PC-9 (cell line): ENCODE data around the gene TNFRSF1A.

Source experiments
- CTCF ChIP-seq: fragments of 200-600 bp; sonication (generic); conservative IDR thresholded peaks from 2 replicates; pipeline ENCODE4 v1.6.1; 2017; ENCODE audit warnings: mixed run types, antibody characterized with exemption, mild to moderate bottlenecking, moderate library complexity
- EZH2 ChIP-seq: fragments of 200-600 bp; sonication (generic); IDR thresholded peaks from 2 replicates; pipeline ENCODE4 v1.8.0; 2017; ENCODE audit warnings: antibody characterized with exemption, low read depth

DNA sequence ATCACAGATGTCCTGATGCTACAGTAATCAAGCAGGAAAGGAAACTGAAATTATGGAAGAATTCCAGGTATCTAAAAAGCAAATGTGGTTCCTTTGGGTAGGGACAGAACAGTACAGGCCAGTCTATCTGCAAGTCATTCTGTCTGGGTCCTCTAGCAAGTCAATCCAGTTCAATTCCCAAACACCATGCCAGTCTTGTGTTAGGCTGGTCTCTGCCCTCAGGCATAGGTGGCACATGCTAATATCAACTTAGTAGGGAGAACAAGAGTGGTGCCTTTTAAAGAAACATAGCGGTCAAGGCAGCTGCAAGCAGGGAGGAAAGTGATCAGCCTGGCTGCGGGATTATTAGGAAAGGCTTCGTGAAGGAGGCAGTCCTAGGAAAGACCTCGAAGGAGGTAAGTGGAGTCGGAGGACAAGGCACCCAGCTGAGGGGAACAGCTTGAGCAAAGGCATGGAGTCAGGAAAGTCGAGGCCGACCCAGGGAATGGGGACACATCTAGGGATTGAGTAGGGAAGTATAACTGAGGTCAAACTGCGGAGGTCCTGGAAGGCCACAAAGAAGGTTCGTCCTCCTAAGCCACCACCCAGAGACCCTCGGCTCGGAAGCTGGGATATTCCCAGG lies 35.2 kb downstream of the TNFRSF1A start:
- TF ChIP-seq EZH2, result no peak
- no peak for TF ChIP-seq CTCF
